SU-DHL-6 (cell line): ENCODE measurements around the gene AMOTL1.

ENCODE experiments used
- H2AFZ ChIP-seq: fragments of 200-600 bp; sonication (generic); 2 replicates; pipeline ENCODE4 v1.6.1; 2014; ENCODE audit warnings: low read depth, mild to moderate bottlenecking, moderate library complexity, mixed read lengths, antibody characterized with exemption, low read length; ENCODE audit not compliant: severe bottlenecking
- H3F3A ChIP-seq: fragments of 200-600 bp; shearing (Covaris generic); 2 replicates; pipeline ENCODE4 v1.6.0; 2016; ENCODE audit warnings: antibody characterized with exemption, mild to moderate bottlenecking; ENCODE audit not compliant: insufficient read depth
- H3K27ac ChIP-seq: fragments of 200-600 bp; sonication (generic); 2 replicates; pipeline ENCODE4 v1.5.1; 2016; ENCODE audit warnings: low read depth, mild to moderate bottlenecking, low read length, moderate library complexity, mixed read lengths
- H3K27me3 ChIP-seq: fragments of 200-600 bp; sonication (generic), shearing (Covaris generic); 2 replicates; pipeline ENCODE4 v1.6.0; 2014; ENCODE audit warnings: mild to moderate bottlenecking, low read length
- H3K36me3 ChIP-seq: fragments of 200-600 bp; sonication (generic); 2 replicates; pipeline ENCODE4 v1.6.1; 2014; ENCODE audit warnings: mild to moderate bottlenecking, low read length, mixed read lengths
- H3K4me2 ChIP-seq: fragments of 300-600, 200-600 bp; shearing (Covaris generic), sonication (generic); 2 replicates; pipeline ENCODE4 v1.6.0; 2014; ENCODE audit warnings: low read length, low read depth, mild to moderate bottlenecking; ENCODE audit not compliant: poor library complexity, severe bottlenecking
- H3K4me3 ChIP-seq: fragments of 200-600 bp; sonication (generic); 2 replicates; pipeline ENCODE4 v1.5.1; 2014; ENCODE audit warnings: antibody characterized with exemption, low read length, mild to moderate bottlenecking, mixed read lengths; ENCODE audit not compliant: insufficient read depth, poor library complexity, severe bottlenecking
- H3K79me2 ChIP-seq: fragments of 200-600 bp; sonication (generic); 2 replicates; pipeline ENCODE4 v1.6.1; 2014; ENCODE audit warnings: mild to moderate bottlenecking, low read length, moderate library complexity; ENCODE audit not compliant: insufficient read depth
- H3K9ac ChIP-seq: fragments of 200-600 bp; sonication (generic); 2 replicates; pipeline ENCODE4 v1.7.0; 2014; ENCODE audit warnings: mild to moderate bottlenecking, low read length
- H3K9me2 ChIP-seq: fragments of 200-600 bp; sonication (generic); replicated peaks from 2 replicates; pipeline ENCODE4 v1.6.1; 2014; ENCODE audit warnings: low read length; ENCODE audit not compliant: insufficient read depth
- H3K9me3 ChIP-seq: fragments of 200-600 bp; sonication (generic); 2 replicates; pipeline ENCODE4 v1.6.1; 2014; ENCODE audit warnings: low read length, mixed read lengths; ENCODE audit not compliant: insufficient read depth
- H4K20me1 ChIP-seq: fragments of 200-600 bp; sonication (generic); 2 replicates; pipeline ENCODE4 v1.6.1; 2014; ENCODE audit warnings: low read depth, mild to moderate bottlenecking, antibody characterized with exemption, low read length, moderate library complexity, mixed read lengths
- EZH2phosphoT487 ChIP-seq: fragments of 200-600 bp; sonication (generic), shearing (Covaris generic); conservative IDR thresholded peaks from 2 replicates; pipeline ENCODE4 v1.6.1; 2018; ENCODE audit warnings: mild to moderate bottlenecking, antibody characterized with exemption, low read length, moderate library complexity, mixed read lengths
- TF ChIP-seq, protein P1 (sequence below): fragments of 200-600 bp; sonication (generic); IDR thresholded peaks from one replicate; pipeline ENCODE4 v1.5.1; 2017; ENCODE audit warnings: antibody characterized with exemption, mild to moderate bottlenecking, low read length, moderate library complexity; ENCODE audit not compliant: insufficient read depth, poor library complexity, severe bottlenecking

AMOTL1 gene

DNA sequence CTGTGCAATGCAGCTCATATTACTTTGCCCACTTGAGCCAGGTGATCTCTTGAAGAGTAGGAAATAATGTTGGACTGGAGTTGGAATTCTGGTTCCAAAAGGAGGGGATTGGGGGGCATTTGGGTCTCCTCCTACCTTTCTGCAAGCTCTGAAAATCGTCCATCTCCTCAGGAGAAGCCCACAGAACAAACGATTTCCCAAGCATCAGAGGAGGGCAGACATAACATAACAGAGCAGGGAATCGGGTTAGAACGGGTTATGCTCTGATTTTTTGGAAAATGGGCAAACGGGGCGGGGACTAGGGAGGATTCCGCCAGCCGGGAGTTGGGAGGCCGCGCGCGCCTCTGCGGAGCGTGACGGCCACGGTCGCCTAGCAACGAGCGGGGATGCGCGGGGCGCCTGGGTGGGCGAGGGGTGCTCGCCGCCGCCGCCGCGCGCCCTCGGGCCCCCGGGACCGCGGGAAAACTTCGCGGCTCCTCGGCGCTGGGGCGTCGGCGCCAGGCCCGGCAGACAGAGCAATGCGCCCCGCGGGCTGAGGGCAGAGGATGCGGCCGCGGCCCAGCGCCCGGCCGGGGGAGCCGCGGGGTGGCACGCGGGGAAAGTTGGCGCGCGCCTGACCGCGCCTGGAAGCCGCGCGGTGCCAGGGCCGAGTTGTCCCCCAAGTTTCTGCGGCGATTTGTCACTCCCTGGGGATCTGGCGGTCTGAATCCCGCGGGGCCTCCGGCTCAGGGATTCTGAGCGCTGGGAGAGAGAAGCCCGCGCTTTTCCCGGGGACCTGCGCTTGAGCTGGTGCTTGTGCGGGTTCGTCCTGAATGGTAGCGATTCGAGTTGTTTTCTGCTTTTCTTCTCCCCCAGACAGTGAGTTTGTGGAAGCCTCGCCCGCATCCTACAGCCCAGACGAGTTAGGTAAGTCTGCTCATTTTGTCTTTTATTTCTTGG is 27.8 kb upstream of the AMOTL1 start:
- Histone ChIP-seq H3K4me2 (no peak overlapping the region), H3K4me3 (no peak overlapping the region), H2AFZ (no peak overlapping the region), H3K36me3 (no peaks in the 10 kb centered on the region), H3K9me3 (no peaks in the 10 kb centered on the region), H3F3A (no peaks in the 10 kb centered on the region), H3K79me2 (no peaks in the 10 kb centered on the region), H3K9me2 (no peaks in the 10 kb centered on the region), H3K27me3 (no peaks in the 10 kb centered on the region), H3K27ac (no peak overlapping the region), H4K20me1 (no peaks in the 10 kb centered on the region), H3K9ac (no peak overlapping the region)
- TF ChIP-seq EZH2phosphoT487: no peak
- TF ChIP-seq, protein P1, sequence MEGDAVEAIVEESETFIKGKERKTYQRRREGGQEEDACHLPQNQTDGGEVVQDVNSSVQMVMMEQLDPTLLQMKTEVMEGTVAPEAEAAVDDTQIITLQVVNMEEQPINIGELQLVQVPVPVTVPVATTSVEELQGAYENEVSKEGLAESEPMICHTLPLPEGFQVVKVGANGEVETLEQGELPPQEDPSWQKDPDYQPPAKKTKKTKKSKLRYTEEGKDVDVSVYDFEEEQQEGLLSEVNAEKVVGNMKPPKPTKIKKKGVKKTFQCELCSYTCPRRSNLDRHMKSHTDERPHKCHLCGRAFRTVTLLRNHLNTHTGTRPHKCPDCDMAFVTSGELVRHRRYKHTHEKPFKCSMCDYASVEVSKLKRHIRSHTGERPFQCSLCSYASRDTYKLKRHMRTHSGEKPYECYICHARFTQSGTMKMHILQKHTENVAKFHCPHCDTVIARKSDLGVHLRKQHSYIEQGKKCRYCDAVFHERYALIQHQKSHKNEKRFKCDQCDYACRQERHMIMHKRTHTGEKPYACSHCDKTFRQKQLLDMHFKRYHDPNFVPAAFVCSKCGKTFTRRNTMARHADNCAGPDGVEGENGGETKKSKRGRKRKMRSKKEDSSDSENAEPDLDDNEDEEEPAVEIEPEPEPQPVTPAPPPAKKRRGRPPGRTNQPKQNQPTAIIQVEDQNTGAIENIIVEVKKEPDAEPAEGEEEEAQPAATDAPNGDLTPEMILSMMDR: no peak

DNA sequence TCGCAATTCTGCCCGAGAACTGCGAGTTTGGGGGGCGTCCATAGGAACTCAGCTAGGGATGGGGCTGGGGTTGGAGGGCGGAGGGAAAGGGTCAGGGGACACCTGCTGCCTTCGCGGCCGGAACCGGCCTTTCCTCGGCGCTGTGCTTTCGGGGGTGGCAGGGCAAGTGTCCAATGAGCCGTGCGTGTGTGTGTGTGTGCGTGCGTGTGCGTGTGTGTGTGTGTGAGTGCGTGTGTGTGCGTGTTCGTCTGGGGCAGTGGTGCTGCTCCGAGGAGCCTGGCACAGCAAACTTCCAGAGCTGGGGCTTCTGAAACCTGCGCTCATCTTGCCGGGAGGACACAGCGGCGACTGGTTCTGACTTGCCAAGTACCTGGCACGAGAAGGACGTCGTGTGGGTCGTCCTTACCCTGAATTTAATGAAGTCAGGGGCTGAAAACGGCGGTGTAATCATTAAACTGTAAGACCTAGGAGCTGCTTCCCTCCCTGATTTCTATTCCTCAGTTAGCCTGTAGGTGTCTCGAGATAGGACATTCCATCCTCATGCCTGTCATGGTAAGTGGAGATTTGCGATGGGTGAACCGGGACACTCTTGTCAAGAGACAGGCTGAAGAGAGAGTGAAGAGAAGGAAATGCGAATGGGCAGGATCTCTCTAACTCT is 27.0 kb upstream of the AMOTL1 start:
- H3K4me2 ChIP-seq: no peak overlapping the region
- no peaks in the 10 kb centered on the region for H3F3A ChIP-seq
- no peak for TF ChIP-seq EZH2phosphoT487
- TF ChIP-seq, protein P1: no peak
- no peaks in the 10 kb centered on the region for H3K79me2 ChIP-seq
- no peaks in the 10 kb centered on the region for H4K20me1 ChIP-seq
- no peaks in the 10 kb centered on the region for H3K27me3 ChIP-seq
- H2AFZ ChIP-seq: no peak overlapping the region
- no peaks in the 10 kb centered on the region for H3K9me3 ChIP-seq
- H3K4me3 ChIP-seq: no peak overlapping the region
- H3K27ac ChIP-seq: no peak overlapping the region
- H3K9ac ChIP-seq: no peak overlapping the region
- H3K9me2 ChIP-seq: no peaks in the 10 kb centered on the region
- H3K36me3 ChIP-seq: no peaks in the 10 kb centered on the region

DNA sequence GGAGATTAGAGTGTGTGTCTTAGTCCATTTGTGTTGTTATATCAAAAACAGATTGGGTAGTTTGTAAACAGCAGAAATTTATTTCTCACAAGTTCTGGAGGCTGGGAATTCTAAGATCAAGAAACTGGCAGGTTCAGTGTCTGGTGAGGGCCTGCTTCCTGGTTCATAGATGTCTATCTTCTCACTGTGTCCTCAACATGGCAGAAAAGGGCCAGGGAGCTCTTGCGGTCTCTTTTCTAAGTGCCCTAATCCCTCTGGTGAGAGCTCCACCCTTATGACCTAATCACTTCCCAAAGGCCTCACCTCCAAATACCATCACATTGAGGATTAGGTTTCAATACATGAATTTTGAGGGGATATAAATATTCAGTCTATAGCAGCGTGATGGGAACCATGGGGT is 25.5 kb upstream of the AMOTL1 start:
- H3K9ac ChIP-seq: no peak overlapping the region
- no peak overlapping the region for H3K4me3 ChIP-seq
- H3K4me2 ChIP-seq: no peak overlapping the region
- no peaks in the 10 kb centered on the region for H3K79me2 ChIP-seq
- H3F3A ChIP-seq: no peaks in the 10 kb centered on the region
- no peak for TF ChIP-seq EZH2phosphoT487
- TF ChIP-seq, protein P1: no peak
- H3K27me3 ChIP-seq: no peaks in the 10 kb centered on the region
- H3K9me2 ChIP-seq: no peaks in the 10 kb centered on the region
- H2AFZ ChIP-seq: no peak overlapping the region
- no peak overlapping the region for H3K27ac ChIP-seq
- no peaks in the 10 kb centered on the region for H3K9me3 ChIP-seq
- H3K36me3 ChIP-seq: no peaks in the 10 kb centered on the region
- H4K20me1 ChIP-seq: no peaks in the 10 kb centered on the region
